Activated CD4-positive, alpha-beta T cell treated with anti-CD3 and anti-CD28 coated beads, Interleukin-2, amount 50 U/mL, for 24 hours (primary cell): ENCODE results near the gene DNASE1L1.
A peak's percentile ranks its signal among the peaks of the same experiment; 100 is the strongest.

Source experiments
- DNase-seq, 2 donors: peaks; one replicate each; pipeline ENCODE4 v3.0.0-alpha.2; 2020; ENCODE audit warnings: low read depth in 1 of 2, low spot score in 1 of 2

Gene DNASE1L1

DNA sequence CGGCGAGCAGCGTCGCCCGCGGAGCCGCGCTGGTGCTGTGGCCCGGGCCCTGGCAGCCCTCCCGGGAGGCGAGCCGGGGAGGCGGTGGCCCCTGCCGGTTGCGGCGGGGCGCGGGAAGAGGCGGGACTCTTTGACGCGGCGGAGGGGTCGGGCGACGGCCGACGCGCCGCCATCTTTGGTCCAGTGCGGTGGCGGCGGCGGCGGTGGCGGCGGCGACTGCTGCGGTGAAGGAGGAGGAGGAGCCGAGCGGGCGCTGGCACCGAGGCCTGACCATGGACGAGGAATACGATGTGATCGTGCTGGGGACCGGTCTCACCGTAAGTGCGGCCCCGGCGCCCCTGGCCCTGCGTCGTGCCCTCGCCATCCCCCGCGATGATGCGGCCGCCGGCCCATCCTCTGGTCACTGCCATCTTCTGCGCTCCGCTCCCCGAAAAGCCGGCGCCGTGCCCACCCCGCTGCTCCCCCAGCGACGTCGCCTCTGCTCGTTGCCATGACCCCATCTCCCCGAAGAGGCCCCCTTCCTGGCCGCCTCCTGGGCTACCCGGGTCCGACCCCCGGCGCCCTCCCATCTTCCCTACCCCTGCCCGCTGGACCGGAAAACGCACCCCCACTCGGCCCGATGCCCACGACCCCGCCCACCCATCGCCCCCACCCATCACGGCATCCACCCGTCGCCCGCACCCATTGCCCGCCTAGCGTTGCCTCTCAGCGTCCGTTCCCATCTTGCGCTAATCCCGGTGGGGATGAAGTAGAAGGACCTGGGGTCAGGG is 28.1 kb upstream of the DNASE1L1 start, which contains the start of gene GDI1:
Gene GDI1, plus strand, starts transcription at position 172 of the 770 bp plus-strand sequence. Its CDS starts 101 bp downstream, at position 273.
- no peak for DNase-seq

- no peak for DNase-seq
Observed at GRCh38 chrX:154436374-154436982, 27.4 kb upstream of the DNASE1L1 start.

DNA sequence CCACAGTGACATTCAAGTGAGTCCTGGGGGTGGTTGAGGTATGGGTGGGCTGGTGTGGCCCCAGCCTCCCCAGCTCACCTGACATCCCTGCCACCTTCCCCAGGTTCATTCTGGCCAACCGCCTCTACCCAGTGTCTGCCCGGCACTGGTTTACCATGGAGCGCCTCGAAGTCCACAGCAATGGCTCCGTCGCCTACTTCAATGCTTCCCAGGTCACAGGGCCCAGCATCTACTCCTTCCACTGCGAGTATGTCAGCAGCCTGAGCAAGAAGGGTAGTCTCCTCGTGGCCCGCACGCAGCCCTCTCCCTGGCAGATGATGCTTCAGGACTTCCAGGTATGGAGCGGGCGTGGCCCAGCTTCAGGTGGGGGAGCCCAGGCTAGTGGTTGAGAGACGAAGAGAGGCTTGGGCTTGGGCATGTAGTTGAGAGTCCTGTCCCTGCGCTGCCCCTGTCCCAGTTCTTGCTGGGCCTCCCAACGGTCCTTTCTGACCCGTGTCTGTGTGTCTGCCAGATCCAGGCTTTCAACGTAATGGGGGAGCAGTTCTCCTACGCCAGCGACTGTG is 26.2 kb upstream of the DNASE1L1 start:
- no peak for DNase-seq

DNA sequence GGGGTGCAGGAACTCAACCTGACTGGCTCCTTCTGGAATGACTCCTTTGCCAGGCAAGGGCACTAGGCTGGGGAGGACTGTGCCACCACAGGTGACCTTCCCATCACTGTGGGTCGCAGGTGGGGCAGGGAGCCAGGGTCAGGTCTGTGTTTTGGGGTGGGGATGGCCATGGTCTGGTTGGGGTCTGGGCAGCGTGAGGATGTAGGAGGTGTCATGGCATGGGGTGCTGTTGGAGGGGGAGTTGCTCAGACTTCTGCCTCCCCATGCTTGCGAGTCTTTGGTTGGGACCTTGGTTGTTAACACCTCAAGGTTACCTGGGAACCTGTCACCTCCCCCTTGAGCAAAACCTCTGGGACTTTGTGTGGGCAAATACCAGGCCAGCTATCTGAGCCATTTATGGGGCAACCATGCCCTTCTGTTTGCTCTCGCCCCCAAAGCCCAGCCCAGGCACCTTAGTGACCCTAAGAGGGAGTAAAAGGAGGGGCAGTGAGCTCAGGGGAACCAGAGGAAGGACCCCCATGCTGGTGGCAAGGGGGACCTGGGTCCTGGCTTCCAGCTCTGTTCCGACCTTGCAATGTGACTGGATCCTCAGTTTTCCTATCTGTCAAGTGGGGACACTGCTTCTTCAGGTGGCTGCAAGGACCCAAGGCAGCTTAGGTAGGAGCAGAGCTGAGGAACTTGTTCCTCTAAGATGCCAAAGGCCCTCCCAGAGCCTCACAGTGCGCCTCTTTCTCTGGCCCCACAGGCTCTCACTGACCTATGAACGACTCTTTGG is 25.5 kb upstream of the DNASE1L1 start:
- no peak for DNase-seq

DNA sequence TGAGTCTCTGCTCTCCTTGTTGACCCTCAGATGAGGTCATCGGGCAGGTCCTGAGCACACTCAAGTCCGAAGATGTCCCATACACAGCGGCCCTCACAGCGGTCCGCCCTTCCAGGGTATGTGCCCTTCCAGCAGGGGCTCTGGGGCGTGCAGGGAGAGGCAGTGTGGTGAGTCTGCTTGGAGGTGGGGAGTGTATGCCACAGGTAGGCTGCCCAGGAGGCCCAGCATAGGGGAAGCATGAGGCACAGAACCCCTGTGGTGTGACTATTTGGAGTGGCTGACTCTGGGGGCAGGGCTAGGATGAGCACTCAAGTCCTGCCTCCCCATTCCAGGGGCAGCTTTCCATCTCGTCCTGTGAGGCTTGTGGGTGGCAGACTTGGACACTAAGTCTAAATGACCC is 24.6 kb upstream of the DNASE1L1 start:
- DNase-seq, result no peak

DNA sequence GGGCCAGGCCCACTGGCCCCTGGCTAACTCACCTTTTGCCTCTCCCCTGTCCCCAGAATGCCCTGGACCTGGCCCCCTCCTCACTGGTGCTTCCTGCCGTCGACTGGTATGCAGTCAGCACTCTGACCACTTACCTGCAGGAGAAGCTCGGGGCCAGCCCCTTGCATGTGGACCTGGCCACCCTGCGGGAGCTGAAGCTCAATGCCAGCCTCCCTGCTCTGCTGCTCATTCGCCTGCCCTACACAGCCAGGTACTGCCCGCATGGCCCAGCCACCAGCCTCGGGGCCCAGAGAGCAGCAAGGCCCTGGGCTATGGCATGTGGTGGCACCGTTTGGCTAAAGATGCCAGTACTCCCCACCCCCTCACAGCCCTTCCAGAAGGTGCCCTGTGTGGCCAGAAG is 23.2 kb upstream of the DNASE1L1 start:
- no peak for DNase-seq

DNA sequence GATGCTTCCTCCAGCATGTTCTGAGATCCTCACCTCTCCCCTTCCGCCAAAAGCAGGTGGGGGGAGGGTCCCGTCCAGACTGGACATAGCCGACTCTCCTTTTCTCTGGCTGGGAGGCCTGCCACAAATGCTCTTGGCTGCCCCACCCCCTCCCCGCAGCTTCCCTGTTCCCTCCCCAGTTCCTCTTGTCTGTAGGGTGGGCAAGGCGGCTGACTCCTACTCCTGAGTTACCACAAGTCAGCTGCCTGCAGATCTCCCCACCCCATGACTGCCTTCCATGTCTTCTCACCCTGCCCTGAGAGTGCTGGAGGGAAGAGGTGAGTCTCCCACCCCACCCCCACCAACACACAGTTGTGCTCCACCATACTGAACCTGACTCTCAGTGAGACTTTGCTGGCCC is 22.3 kb upstream of the DNASE1L1 start:
- DNase-seq, result no peak

DNA sequence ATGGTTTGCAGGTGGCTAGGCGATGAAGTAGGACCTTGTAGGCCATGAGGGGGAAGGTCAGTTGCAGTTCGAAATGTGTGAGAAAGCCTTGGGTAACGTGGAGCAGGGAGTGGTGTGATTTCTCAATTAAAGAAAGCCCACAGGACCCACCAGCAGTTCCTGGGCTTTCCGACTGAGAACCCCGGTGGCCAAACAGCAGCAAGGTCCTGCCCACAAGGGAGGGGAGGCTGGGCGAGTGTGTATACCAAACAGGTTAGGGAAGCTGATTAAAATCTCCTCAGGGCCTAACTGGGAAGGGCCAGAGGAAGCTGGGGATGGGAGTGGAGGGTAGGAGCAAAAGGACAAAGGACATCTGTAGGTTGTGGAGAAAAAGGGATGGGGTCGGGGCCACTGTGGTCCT is 21.9 kb upstream of the DNASE1L1 start:
- DNase-seq, result no peak

- no peak for DNase-seq
Observed at GRCh38 chrX:154430479-154430878, 21.4 kb upstream of the DNASE1L1 start.

- no peak for DNase-seq
Observed at GRCh38 chrX:154429711-154430110, 20.7 kb upstream of the DNASE1L1 start.

- peak; percentile 62 to 80 for DNase-seq
Observed at GRCh38 chrX:154428176-154429171, 19.4 kb upstream of the DNASE1L1 start, which contains the start of gene ATP6AP1. ATP6AP1 (plus strand) TSS chrX:154428677; CDS start chrX:154428693, 16 bp downstream.

DNA sequence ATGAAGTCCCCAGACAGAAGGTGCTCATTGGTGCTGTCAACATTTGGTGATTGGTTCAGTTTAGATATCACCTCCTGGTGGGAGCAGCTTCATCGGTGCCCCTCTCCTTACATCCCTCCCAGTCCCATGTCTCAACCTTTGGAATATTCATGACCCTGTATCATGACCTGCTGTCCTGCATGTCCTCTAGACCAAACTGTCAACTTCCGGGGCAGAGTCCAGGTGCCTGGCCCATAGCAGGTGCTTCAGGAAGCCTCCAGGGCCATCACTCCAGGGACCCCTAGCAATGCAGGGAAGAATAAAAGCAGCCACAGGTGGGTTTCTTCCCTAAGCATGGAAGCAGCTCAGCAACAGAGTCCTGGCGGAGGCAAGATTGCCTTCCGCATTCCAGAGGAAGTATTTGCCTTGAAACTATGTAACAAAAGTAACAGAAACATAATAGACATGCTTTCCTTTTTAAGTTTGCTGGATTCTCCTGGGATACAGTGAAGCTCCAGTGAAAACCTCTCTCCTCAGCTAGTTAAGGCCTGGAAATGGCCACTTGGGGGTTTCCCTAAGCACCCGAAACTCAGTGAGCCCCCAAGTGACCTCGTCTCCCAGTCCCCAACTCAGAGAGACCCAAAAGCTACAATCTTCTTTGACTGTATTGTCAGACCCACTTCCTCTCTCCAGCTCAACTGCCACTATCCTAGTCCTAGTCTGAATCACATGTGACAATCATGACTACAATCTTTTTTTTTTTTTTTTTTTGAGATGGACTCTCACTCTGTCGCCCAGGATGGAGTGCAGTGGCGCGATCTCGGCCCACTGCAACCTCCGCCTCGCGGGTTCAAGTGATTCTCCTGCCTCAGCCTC is 18.1 kb upstream of the DNASE1L1 start:
- DNase-seq, result no peak

- DNase-seq, result no peak
Observed at GRCh38 chrX:154420402-154420756, 11.3 kb upstream of the DNASE1L1 start.

- DNase-seq, result no peak
Observed at GRCh38 chrX:154419688-154420401, 10.8 kb upstream of the DNASE1L1 start.

DNA sequence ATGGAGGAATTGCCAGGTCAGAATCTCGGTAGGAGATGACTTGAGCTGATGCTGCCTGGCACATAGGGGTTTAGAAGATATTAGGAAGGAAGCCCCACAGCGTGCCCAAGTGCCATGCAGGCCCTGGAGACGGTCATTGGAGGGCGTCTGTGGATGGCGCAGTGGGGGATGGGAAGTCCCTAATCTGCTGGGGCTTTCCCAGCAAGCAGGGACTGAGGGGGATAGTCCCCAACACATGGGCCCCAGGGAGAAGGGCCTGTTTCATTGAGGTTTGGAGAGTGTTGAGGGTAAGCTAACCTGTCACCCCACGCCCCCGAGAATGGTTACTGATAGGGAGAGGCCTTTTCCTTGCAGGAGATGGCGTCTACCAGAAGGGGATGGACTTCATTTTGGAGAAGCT is 10.1 kb upstream of the DNASE1L1 start:
- no peak for DNase-seq

DNA sequence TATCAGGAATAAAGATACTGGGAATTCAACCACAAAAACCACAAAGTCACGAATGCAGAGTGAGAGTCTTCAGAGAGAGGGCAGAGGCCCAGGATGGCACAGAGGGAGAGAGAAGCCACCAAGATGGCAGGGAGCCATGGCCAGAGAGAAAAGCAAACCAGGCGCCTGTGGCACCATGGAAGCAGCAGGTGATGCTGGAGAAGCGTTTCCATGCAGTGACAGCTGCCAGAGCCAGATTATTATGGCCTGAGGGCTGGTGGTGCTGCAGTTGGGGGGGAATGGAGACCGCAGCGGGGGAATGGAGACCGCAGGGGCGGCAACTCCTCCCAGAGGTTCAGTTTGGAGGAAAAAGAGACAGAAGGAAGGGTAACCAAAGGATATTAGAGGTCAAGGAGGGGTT is 8.1 kb upstream of the DNASE1L1 start:
- no peak for DNase-seq

- DNase-seq, result no peak
Observed at GRCh38 chrX:154413142-154413541, 4.1 kb upstream of the DNASE1L1 start.

DNA sequence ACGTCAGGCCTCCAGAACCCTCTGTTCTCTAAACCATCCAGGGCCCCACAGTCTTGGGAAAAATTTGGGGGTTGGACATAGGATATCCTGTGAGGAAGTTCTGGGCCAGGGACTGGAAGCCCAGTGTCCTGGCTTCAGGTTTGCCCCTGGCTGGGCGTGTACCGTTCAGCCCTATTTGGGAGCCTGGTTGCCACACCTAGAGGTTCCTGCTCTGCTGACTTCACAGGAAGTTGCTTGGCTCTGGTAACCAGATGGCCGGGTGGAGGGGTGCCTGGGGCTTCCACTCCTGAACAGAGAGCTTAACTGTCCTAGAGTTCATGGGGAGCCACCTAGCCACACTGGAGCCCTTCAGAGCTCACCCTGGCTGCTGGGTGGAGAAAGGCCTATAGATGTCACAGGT is 3.4 kb upstream of the DNASE1L1 start:
- no peak for DNase-seq

DNA sequence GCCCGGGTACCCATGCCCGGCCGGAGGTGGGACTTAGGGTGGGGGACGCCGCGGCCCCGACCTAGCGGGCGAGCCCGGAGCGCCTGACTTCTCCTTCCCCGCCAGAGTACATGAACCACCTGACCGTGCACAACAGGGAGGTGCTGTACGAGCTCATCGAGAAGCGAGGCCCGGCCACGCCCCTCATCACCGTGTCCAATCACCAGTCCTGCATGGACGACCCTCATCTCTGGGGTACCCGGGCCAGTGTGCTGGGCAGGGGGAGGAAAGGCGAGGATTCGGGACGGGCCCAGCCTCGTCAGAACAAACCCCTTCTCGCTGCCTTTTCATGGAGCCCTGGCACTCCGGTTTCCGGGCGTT is 2.9 kb upstream of the DNASE1L1 start:
- DNase-seq, result peak in 1 of 2 donors; percentile 51
